ENCODE data around the gene DNALI1. TPM values are rescaled to one million over a fixed set of nuclear protein-coding genes. Genes with fewer than 3 reads are reported as not detected.

DNALI1 gene
- polyA plus RNA-seq, 1 of the 3 experiments (the other 2 are of a cell fraction): 17.4 TPM

- no peaks in the 10 kb centered on the region for H3K27me3 ChIP-seq (ENCODE audit: insufficient read depth)
- no peak overlapping the region; a peak in 1 of 4 replicates for H3K27ac ChIP-seq (ENCODE audit: low read depth in 2 of 2, low read length in 1 of 2)
- no peaks in the 10 kb centered on the region for H4K20me1 ChIP-seq (ENCODE audit: insufficient read depth)
- TF ChIP-seq MEF2A (IDR thresholded peaks at IDR 0.05; ENCODE audit: borderline replicate concordance, low read depth): no peak
- no peak for TF ChIP-seq FOXJ3 (CRISPR knock-in tag; IDR thresholded peaks at IDR 0.05)
- TF ChIP-seq NFIC (IDR thresholded peaks at IDR 0.05; ENCODE audit: borderline replicate concordance): no peak
- TF ChIP-seq, protein P1, sequence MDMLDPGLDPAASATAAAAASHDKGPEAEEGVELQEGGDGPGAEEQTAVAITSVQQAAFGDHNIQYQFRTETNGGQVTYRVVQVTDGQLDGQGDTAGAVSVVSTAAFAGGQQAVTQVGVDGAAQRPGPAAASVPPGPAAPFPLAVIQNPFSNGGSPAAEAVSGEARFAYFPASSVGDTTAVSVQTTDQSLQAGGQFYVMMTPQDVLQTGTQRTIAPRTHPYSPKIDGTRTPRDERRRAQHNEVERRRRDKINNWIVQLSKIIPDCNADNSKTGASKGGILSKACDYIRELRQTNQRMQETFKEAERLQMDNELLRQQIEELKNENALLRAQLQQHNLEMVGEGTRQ (IDR thresholded peaks at IDR 0.05; ENCODE audit: borderline replicate concordance, low read depth, low read length): no peak
- H3K79me2 ChIP-seq (ENCODE audit: insufficient read depth): peaks cover under 1% of the 10 kb centered on the region; the same call in 1 of the 2 replicates
- no peaks in the 10 kb centered on the region for H3K9me3 ChIP-seq
- DNase-seq: no peak
- CTCF ChIA-PET: no interaction called here
- H3F3A ChIP-seq (replicated peaks; ENCODE audit: insufficient read depth): peaks cover 23% of the 10 kb centered on the region
- H3K9ac ChIP-seq: no peak overlapping the region
- no peaks in the 10 kb centered on the region for H3K4me1 ChIP-seq (ENCODE audit: control insufficient read depth in 1 of 2, insufficient read depth in 2 of 2, low read depth in 1 of 2, low read length in 1 of 2)
- WGBS (ENCODE audit: low lambda C conversion rate): 70% methylated on average over 2 of the region's 3 CpGs
- no peak overlapping the region for H3K4me3 ChIP-seq (ENCODE audit: low read depth in 2 of 2, low read length in 1 of 2)
- peaks cover 69 to 73% of the 10 kb centered on the region in 2 experiments for H3K36me3 ChIP-seq (replicated peaks in 1 of 2; ENCODE audit: control insufficient read depth in 1 of 2, insufficient read depth in 2 of 2, low read length in 1 of 2)
- POLR2A ChIA-PET: no interaction called here
- H2AFZ ChIP-seq (ENCODE audit: low read depth): no peak overlapping the region
- H3K9me2 ChIP-seq: no peaks in the 10 kb centered on the region
- no peak overlapping the region for H3K4me2 ChIP-seq
Observed at GRCh38 chr1:37567023-37567422, 10.3 kb downstream of the DNALI1 start.

- H3K4me3 ChIP-seq (ENCODE audit: low read depth in 2 of 2, low read length in 1 of 2): no peak overlapping the region
- no peaks in the 10 kb centered on the region for H3K9me2 ChIP-seq
- H3K36me3 ChIP-seq (replicated peaks in 1 of 2; ENCODE audit: control insufficient read depth in 1 of 2, insufficient read depth in 2 of 2, low read length in 1 of 2): peaks cover 79 to 90% of the 10 kb centered on the region in 2 experiments
- no peak for TF ChIP-seq RCOR1 (IDR thresholded peaks at IDR 0.05; ENCODE audit: low read length)
- no peak for TF ChIP-seq TEAD4 (IDR thresholded peaks at IDR 0.05; ENCODE audit: borderline replicate concordance, insufficient read depth)
- no peak for TF ChIP-seq FOXM1 (IDR thresholded peaks at IDR 0.05; ENCODE audit: low read depth)
- no peak for TF ChIP-seq FOXJ3 (CRISPR knock-in tag; IDR thresholded peaks at IDR 0.05)
- no peak for TF ChIP-seq RFX5 (IDR thresholded peaks at IDR 0.05; ENCODE audit: low read length)
- no peak for TF ChIP-seq MAX (IDR thresholded peaks at IDR 0.05; ENCODE audit: low read depth)
- no peak for TF ChIP-seq CTCF (IDR thresholded peaks at IDR 0.05)
- no peak for TF ChIP-seq SMC3 (IDR thresholded peaks at IDR 0.05; ENCODE audit: low read depth, low read length)
- TF ChIP-seq, protein P2, sequence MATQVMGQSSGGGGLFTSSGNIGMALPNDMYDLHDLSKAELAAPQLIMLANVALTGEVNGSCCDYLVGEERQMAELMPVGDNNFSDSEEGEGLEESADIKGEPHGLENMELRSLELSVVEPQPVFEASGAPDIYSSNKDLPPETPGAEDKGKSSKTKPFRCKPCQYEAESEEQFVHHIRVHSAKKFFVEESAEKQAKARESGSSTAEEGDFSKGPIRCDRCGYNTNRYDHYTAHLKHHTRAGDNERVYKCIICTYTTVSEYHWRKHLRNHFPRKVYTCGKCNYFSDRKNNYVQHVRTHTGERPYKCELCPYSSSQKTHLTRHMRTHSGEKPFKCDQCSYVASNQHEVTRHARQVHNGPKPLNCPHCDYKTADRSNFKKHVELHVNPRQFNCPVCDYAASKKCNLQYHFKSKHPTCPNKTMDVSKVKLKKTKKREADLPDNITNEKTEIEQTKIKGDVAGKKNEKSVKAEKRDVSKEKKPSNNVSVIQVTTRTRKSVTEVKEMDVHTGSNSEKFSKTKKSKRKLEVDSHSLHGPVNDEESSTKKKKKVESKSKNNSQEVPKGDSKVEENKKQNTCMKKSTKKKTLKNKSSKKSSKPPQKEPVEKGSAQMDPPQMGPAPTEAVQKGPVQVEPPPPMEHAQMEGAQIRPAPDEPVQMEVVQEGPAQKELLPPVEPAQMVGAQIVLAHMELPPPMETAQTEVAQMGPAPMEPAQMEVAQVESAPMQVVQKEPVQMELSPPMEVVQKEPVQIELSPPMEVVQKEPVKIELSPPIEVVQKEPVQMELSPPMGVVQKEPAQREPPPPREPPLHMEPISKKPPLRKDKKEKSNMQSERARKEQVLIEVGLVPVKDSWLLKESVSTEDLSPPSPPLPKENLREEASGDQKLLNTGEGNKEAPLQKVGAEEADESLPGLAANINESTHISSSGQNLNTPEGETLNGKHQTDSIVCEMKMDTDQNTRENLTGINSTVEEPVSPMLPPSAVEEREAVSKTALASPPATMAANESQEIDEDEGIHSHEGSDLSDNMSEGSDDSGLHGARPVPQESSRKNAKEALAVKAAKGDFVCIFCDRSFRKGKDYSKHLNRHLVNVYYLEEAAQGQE (IDR thresholded peaks at IDR 0.05; ENCODE audit: low read depth, low read length): no peak
- no peak for TF ChIP-seq PBX3 (IDR thresholded peaks at IDR 0.05)
- no peak for TF ChIP-seq ELF1 (IDR thresholded peaks at IDR 0.05)
- no peak for TF ChIP-seq TCF12 (IDR thresholded peaks at IDR 0.05)
- TF ChIP-seq, protein P1 (IDR thresholded peaks at IDR 0.05; ENCODE audit: borderline replicate concordance, low read depth, low read length): no peak
- no peak for TF ChIP-seq EP300 (IDR thresholded peaks at IDR 0.05; ENCODE audit: borderline replicate concordance in 1 of 2, low read depth in 1 of 2, low read length in 1 of 2)
- DNase-seq: no peak
- H2AFZ ChIP-seq (ENCODE audit: low read depth): no peak overlapping the region
- H3K27me3 ChIP-seq (ENCODE audit: insufficient read depth): no peaks in the 10 kb centered on the region
- no peak overlapping the region for H3K9ac ChIP-seq
- H4K20me1 ChIP-seq (ENCODE audit: insufficient read depth): no peaks in the 10 kb centered on the region
- no peak overlapping the region for H3K4me2 ChIP-seq
- H3K79me2 ChIP-seq (ENCODE audit: insufficient read depth): peaks cover 4% of the 10 kb centered on the region; the same call in 1 of the 2 replicates
- no peak overlapping the region for H3K27ac ChIP-seq (ENCODE audit: low read depth in 2 of 2, low read length in 1 of 2)
- H3F3A ChIP-seq (replicated peaks; ENCODE audit: insufficient read depth): peaks cover 24% of the 10 kb centered on the region
- H3K4me1 ChIP-seq (ENCODE audit: control insufficient read depth in 1 of 2, insufficient read depth in 2 of 2, low read depth in 1 of 2, low read length in 1 of 2): peaks cover 0 to 14% of the 10 kb centered on the region in 2 experiments; a peak in 3 of 4 replicates
- no peaks in the 10 kb centered on the region for H3K9me3 ChIP-seq
- POLR2A ChIA-PET: no interaction called here
- CTCF ChIA-PET: no interaction called here
- 94% methylated on average over 3 of the region's 3 CpGs for WGBS (ENCODE audit: low lambda C conversion rate)
Observed at GRCh38 chr1:37570528-37571334, 14.0 kb downstream of the DNALI1 start.

Data from SK-N-SH (cell line).